ENCODE results near the gene ERG.

DNA sequence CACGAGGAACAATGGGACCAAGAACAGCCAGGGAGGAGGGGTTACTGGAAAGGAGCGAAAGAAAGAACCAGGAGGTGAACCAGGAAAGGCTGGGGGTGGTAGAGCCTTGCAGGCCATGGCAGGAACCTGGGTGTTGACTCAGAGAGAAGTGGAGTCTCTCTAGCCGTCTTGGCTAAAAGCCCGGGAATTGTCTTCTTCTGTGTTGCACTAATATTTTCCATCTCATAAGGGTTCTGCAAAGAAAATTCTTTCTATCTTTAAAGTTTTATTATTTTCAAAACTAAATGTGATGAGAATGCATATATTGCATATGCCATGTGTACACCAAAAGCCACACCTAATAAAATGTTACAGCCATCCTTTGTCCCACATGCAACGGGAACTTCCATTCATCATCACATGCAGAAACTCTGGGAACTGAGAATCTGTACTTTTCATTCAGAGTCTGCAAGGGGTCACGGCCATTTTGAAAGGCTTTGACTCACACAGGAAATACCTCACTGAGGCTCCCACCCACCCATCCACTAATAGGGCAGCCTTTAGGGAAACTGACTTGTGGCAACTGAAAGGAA, 38.0 kb downstream of the ERG start:
- TF ChIP-seq CTCF (IDR thresholded peaks at IDR 0.05), result no peak
- TF ChIP-seq NFIC (IDR thresholded peaks at IDR 0.05; ENCODE audit: borderline replicate concordance), result peak; percentile 66; the same call in 1 of the 2 replicates
- 0 out of 2 replicates have a peak, but pooled peaks have one; percentile 37 for TF ChIP-seq RXRA (IDR thresholded peaks at IDR 0.05; ENCODE audit: borderline replicate concordance, low read depth)
- 0 out of 4 replicates have a peak, but pooled peaks of 1 of the 2 experiments have one; percentile 5 for TF ChIP-seq EP300 (IDR thresholded peaks at IDR 0.05; ENCODE audit: borderline replicate concordance in 1 of 2, low read depth in 1 of 2, low read length in 1 of 2)
- TF ChIP-seq RFX5 (IDR thresholded peaks at IDR 0.05; ENCODE audit: low read length), result no peak
- no peak for TF ChIP-seq POLR2AphosphoS5 (IDR thresholded peaks at IDR 0.05; ENCODE audit: low read depth, low read length)
- no peak for TF ChIP-seq JUND (IDR thresholded peaks at IDR 0.05)
